CD4-positive, alpha-beta T cell treated with Interferon gamma for 1 hour (primary cell): Measurements from ENCODE around the gene RMDN2.

ENCODE experiments used
- DNase-seq: peaks from one replicate; pipeline ENCODE4 v3.0.0-alpha.2; 2020

The RMDN2 gene

GRCh38 chr2:38057651-38058410 lies 132.7 kb downstream of the RMDN2 start:
- DNase-seq = no peak

GRCh38 chr2:38060236-38061018 lies 135.3 kb downstream of the RMDN2 start:
- DNase-seq = no peak

- DNase-seq = no peak
These were observed 139.9 kb downstream of the RMDN2 start for GRCh38 chr2:38064801-38065501.

DNA sequence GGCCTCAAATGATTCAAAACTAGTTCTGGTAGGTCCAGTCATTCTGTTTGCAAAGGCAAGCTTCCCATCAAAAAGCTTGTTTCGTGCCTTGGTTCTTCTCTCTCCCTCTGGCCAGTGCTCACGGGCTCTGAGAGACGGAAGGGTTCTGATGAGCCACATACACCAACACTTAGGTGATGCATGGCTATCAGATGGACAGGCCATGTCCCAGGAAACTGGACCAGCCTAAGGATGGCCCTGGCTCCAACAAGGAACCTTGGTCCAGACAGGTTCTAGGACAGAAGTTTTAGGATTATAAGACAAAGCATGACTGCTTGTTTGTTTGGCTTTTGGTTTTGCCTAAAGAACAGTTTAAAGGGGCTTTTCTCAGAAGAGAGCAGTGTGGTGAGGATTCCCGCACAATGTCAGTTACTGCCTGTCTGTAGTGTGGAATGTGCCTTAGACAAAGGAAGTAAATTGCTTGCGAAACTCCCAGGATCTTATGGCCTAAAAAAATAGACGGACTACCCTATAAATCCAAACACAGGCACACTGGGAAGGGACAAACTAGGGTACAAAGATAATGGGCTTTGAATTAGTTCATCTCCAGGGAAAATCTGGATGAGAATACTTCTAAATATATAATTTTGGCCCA lies 140.5 kb downstream of the RMDN2 start:
- DNase-seq = no peak

DNA sequence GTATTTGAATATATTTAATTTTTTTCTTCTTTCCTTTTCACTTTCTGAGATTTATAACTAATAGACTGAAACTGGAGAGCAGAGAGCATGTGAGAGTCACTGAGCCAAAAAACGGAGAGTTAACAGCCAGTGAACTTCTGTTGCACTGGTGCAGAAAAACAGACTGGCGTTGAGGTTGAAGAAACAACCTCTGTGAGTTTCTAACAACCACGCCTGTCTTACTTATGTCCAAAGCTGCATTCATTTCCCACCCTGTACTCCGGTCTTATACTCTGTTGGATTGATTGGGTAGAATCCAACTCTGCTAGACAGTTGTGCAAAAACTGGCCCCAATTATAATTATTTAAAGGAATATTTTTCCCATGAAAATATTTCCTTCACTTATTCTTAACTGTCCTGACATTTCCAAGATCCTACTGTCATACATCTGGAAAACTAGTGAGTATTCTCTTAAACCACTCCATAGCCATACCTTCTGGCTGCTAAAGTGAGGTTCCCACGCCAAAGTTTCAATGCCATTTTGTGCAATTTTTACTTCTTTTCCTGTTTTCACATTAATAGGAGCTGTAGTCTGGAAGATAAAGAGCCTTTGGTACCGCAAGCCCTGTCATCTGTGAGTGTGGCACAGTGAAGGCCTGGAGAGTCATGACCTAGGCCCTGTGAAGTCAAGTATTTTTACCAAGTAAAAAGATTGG lies 141.5 kb downstream of the RMDN2 start:
- no peak for DNase-seq
